Activated naive CD4-positive, alpha-beta T cell treated with anti-CD3 and anti-CD28 coated beads, Interleukin-2, amount 50 U/mL, for 16 hours (primary cell): Measurements from ENCODE around the gene PTPN13.
"Not testable (repeated sequence)": the region's sequence is repeated elsewhere in the genome, so short reads cannot be mapped to it uniquely, and the experiment has no call there.

Source experiments
- DNase-seq: peaks from one replicate; pipeline ENCODE4 v3.0.0-alpha.2; 2020

The PTPN13 gene

GRCh38 chr4:86641516-86642090, 47.5 kb downstream of the PTPN13 start:
- no peak for DNase-seq

- DNase-seq: no peak
Observed at GRCh38 chr4:86644892-86645291, 50.8 kb downstream of the PTPN13 start.

- DNase-seq: no peak
Observed at GRCh38 chr4:86652332-86652932, 58.3 kb downstream of the PTPN13 start.

GRCh38 chr4:86653237-86653865, 59.2 kb downstream of the PTPN13 start:
- DNase-seq: no peak

GRCh38 chr4:86656781-86657180, 62.7 kb downstream of the PTPN13 start:
- not testable (repeated sequence) for DNase-seq

- no peak for DNase-seq
Observed at GRCh38 chr4:86657382-86657781, 63.3 kb downstream of the PTPN13 start.

- DNase-seq: no peak
Observed at GRCh38 chr4:86657910-86658309, 63.8 kb downstream of the PTPN13 start.

GRCh38 chr4:86660401-86660800, 66.3 kb downstream of the PTPN13 start:
- DNase-seq: no peak

GRCh38 chr4:86661006-86661405, 66.9 kb downstream of the PTPN13 start:
- no peak for DNase-seq

GRCh38 chr4:86661418-86661817, 67.3 kb downstream of the PTPN13 start:
- no peak for DNase-seq

GRCh38 chr4:86664959-86665358, 70.8 kb downstream of the PTPN13 start:
- DNase-seq: no peak

- no peak for DNase-seq
Observed at GRCh38 chr4:86670298-86670697, 76.2 kb downstream of the PTPN13 start.

- DNase-seq: no peak
Observed at GRCh38 chr4:86670756-86671155, 76.6 kb downstream of the PTPN13 start.

- no peak for DNase-seq
Observed at GRCh38 chr4:86675548-86675947, 81.4 kb downstream of the PTPN13 start.

- DNase-seq: no peak
Observed at GRCh38 chr4:86678796-86679195, 84.7 kb downstream of the PTPN13 start.

- no peak for DNase-seq
Observed at GRCh38 chr4:86679441-86679840, 85.3 kb downstream of the PTPN13 start.

- DNase-seq: no peak
Observed at GRCh38 chr4:86683167-86683566, 89.1 kb downstream of the PTPN13 start.

- no peak for DNase-seq
Observed at GRCh38 chr4:86683983-86684382, 89.9 kb downstream of the PTPN13 start.

- DNase-seq: no peak
Observed at GRCh38 chr4:86685401-86685800, 91.3 kb downstream of the PTPN13 start.

- no peak for DNase-seq
Observed at GRCh38 chr4:86686741-86687140, 92.6 kb downstream of the PTPN13 start.

GRCh38 chr4:86688026-86688425, 93.9 kb downstream of the PTPN13 start:
- DNase-seq: no peak

GRCh38 chr4:86704601-86705000, 110.5 kb downstream of the PTPN13 start:
- no peak for DNase-seq

GRCh38 chr4:86706923-86707597, 112.9 kb downstream of the PTPN13 start:
- DNase-seq: no peak

- no peak for DNase-seq
Observed at GRCh38 chr4:86717651-86718050, 123.5 kb downstream of the PTPN13 start.
